ENCODE measurements around the gene THYN1.

GRCh38 chr11:134282121-134283045 lies 29.2 kb upstream of the THYN1 start:
- TF ChIP-seq TCF4 (CRISPR knock-in tag; IDR thresholded peaks at IDR 0.05; ENCODE audit: borderline replicate concordance): no peak
- no peak for TF ChIP-seq TOX (CRISPR knock-in tag; IDR thresholded peaks at IDR 0.05; ENCODE audit: borderline replicate concordance)
- no peak for TF ChIP-seq ARNTL (CRISPR knock-in tag; IDR thresholded peaks at IDR 0.05; ENCODE audit: borderline replicate concordance, low read depth)
- no peak for TF ChIP-seq CSRNP3 (CRISPR knock-in tag; IDR thresholded peaks at IDR 0.05)
- no peak for TF ChIP-seq ISL1 (CRISPR knock-in tag; IDR thresholded peaks at IDR 0.05)
- no peak for TF ChIP-seq ZFP3 (CRISPR knock-in tag; IDR thresholded peaks at IDR 0.05)
- no peak for TF ChIP-seq ZNF565 (CRISPR knock-in tag; conservative IDR thresholded peaks at IDR 0.05; ENCODE audit: low read depth)

Data from SK-N-SH treated with all-trans-retinoic acid at 6 μM for 48 hours (cell line).